CD4-positive, alpha-beta memory T cell (primary cell): Measurements from ENCODE around the gene CACNG5. TPM values are rescaled to one million over a fixed set of nuclear protein-coding genes. Genes with fewer than 3 reads are reported as not detected.

ENCODE experiments used
- CTCF ChIA-PET: fragments of 350-600 bp; sonication (Branson Sonifier 250); formaldehyde crosslinking; loops from one replicate; lab custom pipeline; 2021; ENCODE audit warnings: inconsistent platforms; ENCODE audit not compliant: partially characterized antibody; lab: Charles Lee
- POLR2A ChIA-PET: fragments of 350-600 bp; sonication (Branson Sonifier 250); formaldehyde crosslinking; loops from one replicate; lab custom pipeline; 2021; ENCODE audit not compliant: partially characterized antibody; lab: Charles Lee
- DNase-seq, 5 donors: peaks; one replicate each; pipeline versions ENCODE4 v3.0.0 to v3.0.0-alpha.2; 2020 to 2022; ENCODE audit warnings: mixed read lengths in 1 of 5
- H3K27ac ChIP-seq: one replicate; pipeline ENCODE4 v1.7.0; 2013; ENCODE audit warnings: low read depth, low read length
- H3K27me3 ChIP-seq: 2 replicates; pipeline ENCODE4 v1.7.0; 2013; ENCODE audit warnings: mild to moderate bottlenecking, low read length, moderate library complexity; ENCODE audit not compliant: insufficient read depth
- H3K36me3 ChIP-seq: 2 replicates; pipeline ENCODE4 v1.7.0; 2013; ENCODE audit warnings: mild to moderate bottlenecking, low read length, moderate library complexity; ENCODE audit not compliant: insufficient read depth
- H3K4me1 ChIP-seq: 2 replicates; pipeline ENCODE4 v1.7.0; 2013; ENCODE audit warnings: mild to moderate bottlenecking, low read length, moderate library complexity; ENCODE audit not compliant: insufficient read depth
- H3K4me3 ChIP-seq, 2 donors: one replicate each; pipeline ENCODE4 v1.7.0; 2013; ENCODE audit warnings: low read length in 2 of 2, mild to moderate bottlenecking in 1 of 2
- H3K9me3 ChIP-seq, 2 donors: one replicate each; pipeline ENCODE4 v1.7.0; 2013; ENCODE audit warnings: low read length in 2 of 2, control low read depth in 1 of 2; ENCODE audit not compliant: control insufficient read depth in 1 of 2
- H3K27ac Mint-ChIP-seq, 7 donors: one replicate each; pipeline ENCODE4 v1.8.0; 2020 to 2021; ENCODE audit warnings: mixed read lengths in 7 of 7, mild to moderate bottlenecking in 6 of 7, inconsistent platforms in 3 of 7, moderate library complexity in 3 of 7
- H3K27me3 Mint-ChIP-seq, 2 donors: one replicate each; pipeline ENCODE4 v1.8.0; 2020 to 2021; ENCODE audit warnings: mixed read lengths in 2 of 2
- H3K36me3 Mint-ChIP-seq, 2 donors: one replicate each; pipeline ENCODE4 v1.8.0; 2020 to 2021; ENCODE audit warnings: mixed read lengths in 2 of 2, inconsistent platforms in 1 of 2, mild to moderate bottlenecking in 1 of 2
- H3K4me1 Mint-ChIP-seq, 4 donors: one replicate each; pipeline ENCODE4 v1.8.0; 2020 to 2021; ENCODE audit warnings: mixed read lengths in 4 of 4, mild to moderate bottlenecking in 1 of 4
- H3K4me3 Mint-ChIP-seq, 8 donors: one replicate each; pipeline ENCODE4 v1.8.0; 2020 to 2021; ENCODE audit warnings: mixed read lengths in 8 of 8, mild to moderate bottlenecking in 7 of 8, moderate library complexity in 6 of 8, inconsistent platforms in 3 of 8
- H3K9me3 Mint-ChIP-seq, 8 donors: one replicate each; pipeline ENCODE4 v1.8.0; 2020 to 2021; ENCODE audit warnings: mixed read lengths in 8 of 8, mild to moderate bottlenecking in 5 of 8, inconsistent platforms in 3 of 8, moderate library complexity in 1 of 8
- intact Hi-C: fragments of 100-400 bp; cut with micrococcal nuclease; formaldehyde crosslinking; loops from one replicate; pipeline ENCODE4 v1.15.1; 2023
- microRNA-seq: library from miRNA; unstranded; fragments of <30 nt; microRNA quantifications from one replicate; pipeline ENCODE4 v1.2.0, GENCODE V29; 2021; ENCODE audit warnings: borderline replicate concordance, borderline number of aligned reads, borderline microRNAs expressed, mixed read lengths
- polyA plus RNA-seq, 2 donors: library from polyadenylated mRNA; unstranded; fragments of 300-500 nt; fragmentation: Illumina TruSeq; gene quantifications; one replicate each; pipeline ENCODE4 v1.2.3, GENCODE V29; 2021
- total RNA-seq, 2 experiments: library from RNA; stranded (reverse); gene quantifications; one replicate each; pipeline ENCODE4 v1.2.3, GENCODE V29; 2021

The CACNG5 gene
- total and polyA plus RNA-seq, 4 experiments from 2014 or later = not detected

- peaks cover 27 to 32% of the 10 kb centered on the region in 2 donors for H3K27me3 Mint-ChIP-seq
- DNase-seq = no peak
- no peak overlapping the region for H3K27ac Mint-ChIP-seq
- POLR2A ChIA-PET = no interaction called here
- H3K4me1 ChIP-seq = no peaks in the 10 kb centered on the region
- intact Hi-C loops = no loop called here
- H3K36me3 ChIP-seq = no peaks in the 10 kb centered on the region
- H3K4me3 ChIP-seq = no peak overlapping the region
- H3K27ac ChIP-seq = no peak overlapping the region
- H3K27me3 ChIP-seq = no peaks in the 10 kb centered on the region
- no peaks in the 10 kb centered on the region for H3K9me3 Mint-ChIP-seq
- H3K9me3 ChIP-seq = no peaks in the 10 kb centered on the region
- H3K4me3 Mint-ChIP-seq = no peak overlapping the region
- H3K4me1 Mint-ChIP-seq = peaks cover 0 to 3% (median 0%) of the 10 kb centered on the region in 4 donors
- CTCF ChIA-PET = no interaction called here
- no peaks in the 10 kb centered on the region for H3K36me3 Mint-ChIP-seq
These were observed 94.0 kb downstream of the CACNG5 start for GRCh38 chr17:66928949-66929348.

- ChIA-PET CTCF (no interaction called here), POLR2A (no interaction called here)
- no peak overlapping the region for H3K4me3 ChIP-seq
- H3K36me3 ChIP-seq = no peaks in the 10 kb centered on the region
- H3K36me3 Mint-ChIP-seq = no peaks in the 10 kb centered on the region
- no peaks in the 10 kb centered on the region for H3K4me1 ChIP-seq
- no peak for DNase-seq
- H3K4me3 Mint-ChIP-seq = no peak overlapping the region
- H3K4me1 Mint-ChIP-seq = peaks cover 0 to 3% (median 0%) of the 10 kb centered on the region in 4 donors
- H3K27ac ChIP-seq = no peak overlapping the region
- peaks cover 25 to 30% of the 10 kb centered on the region in 2 donors for H3K27me3 Mint-ChIP-seq
- no peaks in the 10 kb centered on the region for H3K9me3 ChIP-seq
- H3K27ac Mint-ChIP-seq = no peak overlapping the region
- H3K27me3 ChIP-seq = no peaks in the 10 kb centered on the region
- peaks cover 0 to under 1% (median 0%) of the 10 kb centered on the region in 8 donors for H3K9me3 Mint-ChIP-seq
- intact Hi-C loops = no loop called here
These were observed 94.7 kb downstream of the CACNG5 start for GRCh38 chr17:66929591-66929990.

DNA sequence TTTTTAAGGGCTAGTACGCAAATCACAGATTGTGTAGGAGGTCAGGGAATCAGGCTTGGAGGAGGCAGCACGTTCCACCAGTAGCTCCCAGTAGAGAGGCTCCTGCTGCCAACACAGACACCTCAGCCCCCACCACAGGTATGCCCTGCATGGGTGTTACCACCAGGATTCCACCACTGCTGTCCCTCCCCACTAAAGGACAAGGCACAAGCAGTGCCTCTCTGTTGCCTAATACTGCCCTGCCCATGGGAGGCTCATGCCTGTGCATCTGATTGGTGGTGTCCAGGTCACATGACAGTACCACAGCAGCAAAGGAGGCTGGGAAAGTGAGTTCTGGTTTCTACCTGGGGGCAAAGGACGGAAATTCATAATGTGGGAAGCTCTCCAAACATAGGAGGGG, 96.0 kb downstream of the CACNG5 start:
- H3K4me1 Mint-ChIP-seq = peaks cover 0 to 3% (median 0%) of the 10 kb centered on the region in 4 donors
- H3K4me3 Mint-ChIP-seq = no peak overlapping the region
- no peaks in the 10 kb centered on the region for H3K36me3 Mint-ChIP-seq
- H3K4me1 ChIP-seq = no peaks in the 10 kb centered on the region
- intact Hi-C loops = no loop called here
- no peaks in the 10 kb centered on the region for H3K36me3 ChIP-seq
- H3K27me3 Mint-ChIP-seq = peaks cover 21 to 32% of the 10 kb centered on the region in 2 donors
- ChIA-PET POLR2A (no interaction called here), CTCF (no interaction called here)
- peaks cover 0 to 6% (median 4%) of the 10 kb centered on the region in 8 donors for H3K9me3 Mint-ChIP-seq
- DNase-seq = no peak
- H3K4me3 ChIP-seq = no peak overlapping the region
- H3K27me3 ChIP-seq = no peaks in the 10 kb centered on the region
- no peak overlapping the region for H3K27ac ChIP-seq
- H3K9me3 ChIP-seq = no peaks in the 10 kb centered on the region
- H3K27ac Mint-ChIP-seq = no peak overlapping the region

- Histone ChIP-seq H3K4me3 (no peak overlapping the region), H3K4me1 (no peaks in the 10 kb centered on the region), H3K9me3 (no peaks in the 10 kb centered on the region), H3K27me3 (no peaks in the 10 kb centered on the region), H3K27ac (no peak overlapping the region), H3K36me3 (no peaks in the 10 kb centered on the region)
- no peak for DNase-seq
- intact Hi-C loops = no loop called here
- ChIA-PET CTCF (no interaction called here), POLR2A (no interaction called here)
- peaks cover 12 to 28% of the 10 kb centered on the region in 2 donors for H3K27me3 Mint-ChIP-seq
- H3K27ac Mint-ChIP-seq = no peak overlapping the region
- H3K4me3 Mint-ChIP-seq = no peak overlapping the region
- H3K9me3 Mint-ChIP-seq = peaks cover 0 to 8% (median 4%) of the 10 kb centered on the region in 8 donors
- peaks cover 0 to 3% (median 0%) of the 10 kb centered on the region in 4 donors for H3K4me1 Mint-ChIP-seq
- no peaks in the 10 kb centered on the region for H3K36me3 Mint-ChIP-seq
These were observed 97.4 kb downstream of the CACNG5 start for GRCh38 chr17:66932311-66932710.

GRCh38 chr17:66934040-66934439, 99.1 kb downstream of the CACNG5 start:
- H3K9me3 ChIP-seq = no peaks in the 10 kb centered on the region
- POLR2A ChIA-PET = no interaction called here
- no peak overlapping the region for H3K4me3 Mint-ChIP-seq
- H3K9me3 Mint-ChIP-seq = peaks cover 0 to 10% (median 7%) of the 10 kb centered on the region in 8 donors
- intact Hi-C loops = no loop called here
- no peak for DNase-seq
- H3K27me3 ChIP-seq = no peaks in the 10 kb centered on the region
- H3K4me1 ChIP-seq = no peaks in the 10 kb centered on the region
- H3K4me1 Mint-ChIP-seq = peaks cover 0 to 3% (median 0%) of the 10 kb centered on the region in 4 donors
- H3K27ac Mint-ChIP-seq = no peak overlapping the region
- H3K27me3 Mint-ChIP-seq = peaks cover 14 to 37% of the 10 kb centered on the region in 2 donors
- CTCF ChIA-PET = no interaction called here
- no peak overlapping the region for H3K27ac ChIP-seq
- no peaks in the 10 kb centered on the region for H3K36me3 ChIP-seq
- H3K4me3 ChIP-seq = no peak overlapping the region
- no peaks in the 10 kb centered on the region for H3K36me3 Mint-ChIP-seq

Small RNA genes lying within 50 kb of the gene (microRNA-seq; reads per million reads assigned to microRNA genes)
- not detected for gene MIR634

Other genes with a start within 250 kb of the CACNG5 start
- gene CACNG4, start 129.6 kb downstream of the CACNG5 start, total RNA-seq = not detected
- gene CACNG4, start 129.6 kb downstream of the CACNG5 start, polyA plus RNA-seq = not detected
- gene CACNG1, start 209.4 kb downstream of the CACNG5 start, total RNA-seq = not detected
- not detected for gene CACNG1, start 209.4 kb downstream of the CACNG5 start, polyA plus RNA-seq